ENCODE results near the gene SERINC2. TPM values are rescaled to one million over a fixed set of nuclear protein-coding genes. Genes with fewer than 3 reads are reported as not detected.

Gene SERINC2
- total and polyA plus RNA-seq, 9 of the 15 experiments (the other 6 are each of a cell fraction or from before 2014, with no cell fraction given): 0.07 to 1.2 (median 0.70) TPM; not detected in 2

DNA sequence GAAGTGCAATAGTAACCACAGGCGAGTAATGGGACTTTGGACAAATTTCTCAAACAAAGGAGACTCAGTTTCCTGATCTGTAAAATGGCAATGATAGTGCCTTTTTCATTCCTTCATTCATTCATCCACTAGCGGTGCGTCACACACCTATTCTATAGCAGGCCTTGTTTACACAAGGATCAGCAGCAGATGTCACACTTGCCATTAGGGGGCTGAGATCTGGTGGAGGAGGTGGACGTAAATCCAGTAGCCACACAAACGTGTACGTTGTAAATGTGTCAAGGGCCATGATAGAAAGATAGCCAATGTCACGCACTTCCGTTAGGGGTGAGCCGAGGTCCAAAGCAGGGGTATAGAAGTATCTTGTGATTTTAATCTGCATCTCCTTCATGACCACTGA lies 34.2 kb downstream of the SERINC2 start (continued):
- TF ChIP-seq, protein P1, sequence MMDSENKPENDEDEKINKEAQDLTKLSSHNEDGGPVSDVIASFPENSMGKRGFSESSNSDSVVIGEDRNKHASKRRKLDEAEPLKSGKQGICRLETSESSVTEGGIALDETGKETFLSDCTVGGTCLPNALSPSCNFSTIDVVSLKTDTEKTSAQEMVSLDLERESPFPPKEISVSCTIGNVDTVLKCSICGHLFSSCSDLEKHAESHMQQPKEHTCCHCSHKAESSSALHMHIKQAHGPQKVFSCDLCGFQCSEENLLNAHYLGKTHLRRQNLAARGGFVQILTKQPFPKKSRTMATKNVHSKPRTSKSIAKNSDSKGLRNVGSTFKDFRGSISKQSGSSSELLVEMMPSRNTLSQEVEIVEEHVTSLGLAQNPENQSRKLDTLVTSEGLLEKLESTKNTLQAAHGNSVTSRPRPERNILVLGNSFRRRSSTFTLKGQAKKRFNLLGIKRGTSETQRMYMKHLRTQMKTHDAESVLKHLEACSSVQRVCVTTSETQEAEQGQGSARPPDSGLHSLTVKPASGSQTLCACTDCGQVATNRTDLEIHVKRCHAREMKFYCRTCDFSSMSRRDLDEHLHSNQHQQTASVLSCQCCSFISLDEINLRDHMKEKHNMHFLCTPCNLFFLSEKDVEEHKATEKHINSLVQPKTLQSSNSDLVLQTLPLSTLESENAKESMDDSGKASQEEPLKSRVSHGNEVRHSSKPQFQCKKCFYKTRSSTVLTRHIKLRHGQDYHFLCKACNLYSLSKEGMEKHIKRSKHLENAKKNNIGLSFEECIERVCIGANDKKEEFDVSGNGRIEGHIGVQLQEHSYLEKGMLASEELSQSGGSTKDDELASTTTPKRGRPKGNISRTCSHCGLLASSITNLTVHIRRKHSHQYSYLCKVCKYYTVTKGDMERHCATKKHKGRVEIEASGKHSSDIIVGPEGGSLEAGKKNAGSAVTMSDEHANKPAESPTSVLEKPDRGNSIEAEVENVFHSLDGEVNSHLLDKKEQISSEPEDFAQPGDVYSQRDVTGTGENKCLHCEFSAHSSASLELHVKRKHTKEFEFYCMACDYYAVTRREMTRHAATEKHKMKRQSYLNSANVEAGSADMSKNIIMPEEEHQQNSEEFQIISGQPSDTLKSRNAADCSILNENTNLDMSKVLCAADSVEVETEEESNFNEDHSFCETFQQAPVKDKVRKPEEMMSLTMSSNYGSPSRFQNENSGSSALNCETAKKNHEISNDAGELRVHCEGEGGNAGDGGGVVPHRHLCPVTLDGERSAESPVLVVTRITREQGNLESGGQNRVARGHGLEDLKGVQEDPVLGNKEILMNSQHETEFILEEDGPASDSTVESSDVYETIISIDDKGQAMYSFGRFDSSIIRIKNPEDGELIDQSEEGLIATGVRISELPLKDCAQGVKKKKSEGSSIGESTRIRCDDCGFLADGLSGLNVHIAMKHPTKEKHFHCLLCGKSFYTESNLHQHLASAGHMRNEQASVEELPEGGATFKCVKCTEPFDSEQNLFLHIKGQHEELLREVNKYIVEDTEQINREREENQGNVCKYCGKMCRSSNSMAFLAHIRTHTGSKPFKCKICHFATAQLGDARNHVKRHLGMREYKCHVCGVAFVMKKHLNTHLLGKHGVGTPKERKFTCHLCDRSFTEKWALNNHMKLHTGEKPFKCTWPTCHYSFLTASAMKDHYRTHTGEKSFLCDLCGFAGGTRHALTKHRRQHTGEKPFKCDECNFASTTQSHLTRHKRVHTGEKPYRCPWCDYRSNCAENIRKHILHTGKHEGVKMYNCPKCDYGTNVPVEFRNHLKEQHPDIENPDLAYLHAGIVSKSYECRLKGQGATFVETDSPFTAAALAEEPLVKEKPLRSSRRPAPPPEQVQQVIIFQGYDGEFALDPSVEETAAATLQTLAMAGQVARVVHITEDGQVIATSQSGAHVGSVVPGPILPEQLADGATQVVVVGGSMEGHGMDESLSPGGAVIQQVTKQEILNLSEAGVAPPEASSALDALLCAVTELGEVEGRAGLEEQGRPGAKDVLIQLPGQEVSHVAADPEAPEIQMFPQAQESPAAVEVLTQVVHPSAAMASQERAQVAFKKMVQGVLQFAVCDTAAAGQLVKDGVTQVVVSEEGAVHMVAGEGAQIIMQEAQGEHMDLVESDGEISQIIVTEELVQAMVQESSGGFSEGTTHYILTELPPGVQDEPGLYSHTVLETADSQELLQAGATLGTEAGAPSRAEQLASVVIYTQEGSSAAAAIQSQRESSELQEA (IDR thresholded peaks at IDR 0.05; ENCODE audit: low read depth): no peak
- TF ChIP-seq FOS (IDR thresholded peaks at IDR 0.05; ENCODE audit: extremely low read depth, insufficient read length): no peak
- no peak for TF ChIP-seq ZC3H4 (CRISPR knock-in tag; IDR thresholded peaks at IDR 0.05; ENCODE audit: borderline replicate concordance)
- 0 out of 2 replicates have a peak, but pooled peaks have one; percentile 15 for TF ChIP-seq L3MBTL2 (IDR thresholded peaks at IDR 0.05)
- TF ChIP-seq, protein P2, sequence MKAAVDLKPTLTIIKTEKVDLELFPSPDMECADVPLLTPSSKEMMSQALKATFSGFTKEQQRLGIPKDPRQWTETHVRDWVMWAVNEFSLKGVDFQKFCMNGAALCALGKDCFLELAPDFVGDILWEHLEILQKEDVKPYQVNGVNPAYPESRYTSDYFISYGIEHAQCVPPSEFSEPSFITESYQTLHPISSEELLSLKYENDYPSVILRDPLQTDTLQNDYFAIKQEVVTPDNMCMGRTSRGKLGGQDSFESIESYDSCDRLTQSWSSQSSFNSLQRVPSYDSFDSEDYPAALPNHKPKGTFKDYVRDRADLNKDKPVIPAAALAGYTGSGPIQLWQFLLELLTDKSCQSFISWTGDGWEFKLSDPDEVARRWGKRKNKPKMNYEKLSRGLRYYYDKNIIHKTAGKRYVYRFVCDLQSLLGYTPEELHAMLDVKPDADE (conservative IDR thresholded peaks at IDR 0.05; ENCODE audit: control insufficient read depth, low read depth, low read length): no peak
- TF ChIP-seq ZNF23 (CRISPR knock-in tag; IDR thresholded peaks at IDR 0.05): no peak
- TF ChIP-seq GABPA (tag; conservative IDR thresholded peaks at IDR 0.05; ENCODE audit: low read depth): peak; percentile 72
- TF ChIP-seq, protein P3, sequence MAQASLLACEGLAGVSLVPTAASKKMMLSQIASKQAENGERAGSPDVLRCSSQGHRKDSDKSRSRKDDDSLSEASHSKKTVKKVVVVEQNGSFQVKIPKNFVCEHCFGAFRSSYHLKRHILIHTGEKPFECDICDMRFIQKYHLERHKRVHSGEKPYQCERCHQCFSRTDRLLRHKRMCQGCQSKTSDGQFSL (CRISPR knock-in tag; IDR thresholded peaks at IDR 0.05): no peak
- TF ChIP-seq, protein P3 (tag; IDR thresholded peaks at IDR 0.05): no peak
- no peak for TF ChIP-seq SRSF3 (IDR thresholded peaks at IDR 0.05; ENCODE audit: insufficient read depth, low read length)
- no peak for TF ChIP-seq ZNF253 (CRISPR knock-in tag; conservative IDR thresholded peaks at IDR 0.05)
- no peak for TF ChIP-seq ZBTB8A (IDR thresholded peaks at IDR 0.05; ENCODE audit: partially characterized antibody)
- no peak for TF ChIP-seq EHMT2 (IDR thresholded peaks at IDR 0.05)
- no peak for TF ChIP-seq BDP1 (IDR thresholded peaks at IDR 0.05; ENCODE audit: insufficient read depth, insufficient read length)
- no peak for TF ChIP-seq RFX7 (CRISPR knock-in tag; IDR thresholded peaks at IDR 0.05)
- no peak for TF ChIP-seq MAFF (IDR thresholded peaks at IDR 0.05; ENCODE audit: low read length)
- no peak for TF ChIP-seq HMGN3 (IDR thresholded peaks at IDR 0.05; ENCODE audit: borderline replicate concordance, extremely low read depth, insufficient read length, low read depth, low read length)
- TF ChIP-seq, protein P4, sequence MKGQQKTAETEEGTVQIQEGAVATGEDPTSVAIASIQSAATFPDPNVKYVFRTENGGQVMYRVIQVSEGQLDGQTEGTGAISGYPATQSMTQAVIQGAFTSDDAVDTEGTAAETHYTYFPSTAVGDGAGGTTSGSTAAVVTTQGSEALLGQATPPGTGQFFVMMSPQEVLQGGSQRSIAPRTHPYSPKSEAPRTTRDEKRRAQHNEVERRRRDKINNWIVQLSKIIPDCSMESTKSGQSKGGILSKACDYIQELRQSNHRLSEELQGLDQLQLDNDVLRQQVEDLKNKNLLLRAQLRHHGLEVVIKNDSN (CRISPR knock-in tag; IDR thresholded peaks at IDR 0.05): no peak
- TF ChIP-seq TFAM (CRISPR knock-in tag; conservative IDR thresholded peaks at IDR 0.05): no peak
- TF ChIP-seq ARHGAP35 (IDR thresholded peaks at IDR 0.05; ENCODE audit: partially characterized antibody): no peak

Measured in K562 (cell line).